GM21390 (cell line): ENCODE data around the gene SLC35G2.
"Not testable (repeated sequence)": the region's sequence is repeated elsewhere in the genome, so short reads cannot be mapped to it uniquely, and the experiment has no call there.

Experiments used
- ATAC-seq: cut with Tn5 transposase; IDR thresholded peaks from one replicate; pipeline ENCODE4 v1.9.1; 2021; ENCODE audit not compliant: unreplicated experiment

The SLC35G2 gene

DNA sequence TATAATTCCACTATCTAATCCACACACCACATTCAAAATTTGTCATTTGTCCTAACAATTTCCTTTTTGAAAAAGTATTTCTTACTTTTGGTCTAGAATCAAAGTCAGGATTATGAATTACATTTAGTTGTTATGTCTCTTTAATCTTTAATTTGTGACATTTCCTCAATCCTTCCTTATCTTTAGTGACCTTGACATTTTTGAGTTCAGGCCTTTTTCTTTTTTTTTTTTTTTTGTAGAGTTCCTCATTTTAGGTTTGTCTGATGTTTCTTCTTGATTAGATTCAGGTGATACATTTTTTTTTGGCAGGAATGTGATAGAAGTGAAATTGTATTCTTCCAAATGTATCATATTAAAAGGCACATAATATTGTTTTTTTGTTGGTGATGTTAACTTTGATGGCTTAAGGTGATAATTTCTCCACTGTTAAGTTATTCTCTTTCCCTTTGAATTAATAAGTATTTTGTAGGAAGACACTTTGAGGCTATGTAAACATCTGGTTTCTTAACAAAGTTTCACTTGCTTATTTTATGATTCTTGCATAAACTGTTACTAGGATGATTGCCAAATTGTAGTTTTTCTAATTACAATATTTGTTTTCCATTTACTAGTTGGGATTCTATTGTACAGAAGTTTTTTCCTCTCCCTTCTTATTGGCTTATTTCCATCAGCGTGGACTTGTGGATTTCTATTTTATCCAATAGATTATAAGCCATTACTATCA lies 16.3 kb downstream of the SLC35G2 start:
- no peak for ATAC-seq

- ATAC-seq, result no peak
Measured at GRCh38 chr3:136835813-136836510, 17.0 kb downstream of the SLC35G2 start.

GRCh38 chr3:136836511-136837156 lies 17.7 kb downstream of the SLC35G2 start:
- ATAC-seq, result no peak

DNA sequence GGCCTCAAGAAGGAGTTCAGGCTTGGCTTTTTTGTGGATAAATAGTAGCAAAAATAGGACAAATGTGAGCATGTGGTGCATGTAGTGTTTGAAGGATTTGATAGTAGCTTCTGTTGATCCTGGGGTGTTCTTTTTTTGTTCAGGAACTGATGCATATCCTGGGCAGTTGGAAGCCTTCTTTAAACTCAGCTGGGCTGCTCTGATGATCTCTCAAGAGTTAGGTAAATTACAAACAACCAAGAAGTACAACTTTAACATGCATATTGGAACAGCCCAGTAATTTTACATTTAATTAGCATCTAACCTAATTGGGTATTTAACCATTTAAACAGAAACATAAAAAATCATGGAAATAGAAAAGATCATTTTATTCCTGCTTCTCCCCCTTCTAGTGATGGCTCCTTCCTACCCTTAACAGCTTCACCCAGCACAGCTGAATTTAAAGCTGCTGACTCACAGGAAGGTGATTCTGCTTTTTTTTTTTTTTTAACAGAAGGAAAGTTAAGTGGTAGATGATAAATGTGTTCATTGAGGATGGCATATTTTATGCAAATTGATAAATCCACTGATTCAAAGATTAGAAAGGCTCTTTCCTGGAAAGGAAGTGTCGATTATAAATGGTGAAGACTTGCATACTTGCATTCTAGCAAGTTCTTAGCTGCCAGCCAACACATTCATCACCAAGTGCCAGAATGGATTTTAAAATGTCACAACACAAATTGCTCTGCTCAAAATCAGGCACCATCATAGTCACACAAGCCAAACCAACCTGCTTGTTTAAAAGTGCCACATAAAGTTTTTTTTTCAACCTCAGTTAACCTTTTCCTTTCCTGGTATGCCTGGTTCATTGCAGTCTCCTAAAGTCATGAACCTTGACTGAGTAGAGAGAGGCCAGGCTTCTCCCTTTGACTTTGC lies 20.0 kb downstream of the SLC35G2 start:
- ATAC-seq, result no peak

DNA sequence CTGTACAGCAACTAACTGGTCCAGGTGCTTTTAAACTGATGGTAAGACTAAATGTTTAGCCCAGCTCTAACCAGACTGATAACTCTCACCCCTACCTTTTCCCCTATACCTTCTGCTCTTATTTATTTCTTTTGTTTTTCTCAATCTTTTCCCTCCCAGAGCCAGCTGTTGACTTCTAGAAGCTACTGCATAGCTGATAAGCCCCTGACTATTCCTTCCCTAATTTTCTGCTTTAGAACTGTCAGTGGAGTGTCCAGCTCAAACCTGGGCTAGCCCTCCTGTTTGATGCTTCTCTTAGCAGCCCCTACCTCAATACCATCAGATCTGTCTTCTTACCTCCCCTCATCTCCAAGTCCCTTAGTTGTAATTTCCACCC lies 20.6 kb downstream of the SLC35G2 start:
- ATAC-seq, result no peak

DNA sequence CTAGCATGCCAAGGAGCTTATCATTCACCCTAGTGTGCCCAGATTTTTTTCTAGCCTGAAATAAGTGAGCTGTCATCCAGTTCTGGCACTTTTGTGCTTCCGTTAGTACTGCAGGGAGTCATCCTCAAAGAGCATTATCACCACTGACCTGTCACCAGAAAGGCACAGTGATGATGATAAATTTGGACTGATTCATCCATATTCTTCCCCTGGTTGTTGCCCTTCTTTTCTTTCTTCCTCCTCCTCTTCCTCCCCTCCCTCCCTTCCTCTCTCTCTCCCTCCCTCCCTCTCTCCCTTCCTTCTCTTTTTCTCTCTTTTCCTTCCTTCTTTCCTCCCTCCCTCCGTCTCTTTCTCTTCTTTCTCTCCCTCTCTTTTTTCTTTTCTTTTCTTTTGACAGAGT lies 21.3 kb downstream of the SLC35G2 start:
- no peak for ATAC-seq

DNA sequence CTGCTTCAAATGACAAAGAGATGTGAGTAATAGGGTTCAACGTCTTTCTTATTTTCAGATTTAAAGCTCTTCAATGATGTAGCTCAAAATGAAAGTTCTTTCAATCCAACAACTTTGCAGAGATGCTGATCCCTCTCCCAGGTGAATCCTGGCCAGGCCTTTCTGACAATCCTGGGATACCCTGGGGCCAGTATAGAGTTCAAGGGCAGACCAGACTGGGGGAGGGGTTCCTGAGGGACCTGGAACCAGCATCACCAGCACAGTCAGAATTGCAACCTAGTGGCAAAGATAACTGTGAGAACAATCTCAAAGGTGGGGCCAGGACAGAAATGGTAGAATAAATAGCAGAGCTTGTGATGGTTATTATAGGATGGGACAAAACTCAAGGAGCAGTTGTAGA lies 23.4 kb downstream of the SLC35G2 start:
- ATAC-seq, result no peak

DNA sequence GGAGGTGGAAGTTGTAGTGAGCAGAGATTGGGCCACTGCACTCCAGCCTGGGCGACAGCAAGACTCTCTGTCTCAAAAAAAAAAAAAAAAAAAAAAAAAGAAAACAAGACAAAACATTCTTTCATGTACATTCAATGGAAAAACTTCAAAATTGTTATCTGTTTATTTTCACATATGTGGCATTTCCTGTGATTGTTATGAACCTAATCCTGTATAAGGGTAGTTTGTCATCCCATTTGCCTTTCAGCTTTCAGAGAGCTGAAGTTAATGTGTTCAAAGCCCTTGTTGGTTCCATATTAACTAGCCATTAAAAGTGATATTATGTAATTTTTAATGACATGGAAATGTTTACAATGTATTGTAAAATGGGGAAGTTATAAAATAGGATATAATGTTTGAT lies 25.8 kb downstream of the SLC35G2 start:
- ATAC-seq, result no peak

- ATAC-seq, result no peak
Measured at GRCh38 chr3:136852180-136852579, 33.3 kb downstream of the SLC35G2 start.

DNA sequence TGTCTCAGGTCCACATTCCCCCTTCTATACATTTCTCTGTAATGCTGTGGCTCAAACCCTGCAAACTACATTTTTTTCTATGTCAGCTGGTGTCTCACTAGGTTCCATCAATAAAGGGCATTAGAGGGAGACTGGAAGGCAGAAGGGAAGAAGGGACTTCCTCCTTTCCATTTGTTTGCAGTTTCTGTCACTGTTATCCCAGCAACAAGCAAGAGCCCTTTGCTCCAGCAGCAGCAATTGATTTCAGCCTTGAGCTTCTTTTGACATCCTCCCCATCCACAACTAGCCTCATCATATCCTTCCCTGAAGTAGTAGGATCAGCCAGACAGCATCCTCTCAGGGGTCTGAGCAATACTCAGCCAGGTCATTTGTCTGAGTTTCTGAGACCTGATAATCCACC lies 37.7 kb downstream of the SLC35G2 start:
- no peak for ATAC-seq

DNA sequence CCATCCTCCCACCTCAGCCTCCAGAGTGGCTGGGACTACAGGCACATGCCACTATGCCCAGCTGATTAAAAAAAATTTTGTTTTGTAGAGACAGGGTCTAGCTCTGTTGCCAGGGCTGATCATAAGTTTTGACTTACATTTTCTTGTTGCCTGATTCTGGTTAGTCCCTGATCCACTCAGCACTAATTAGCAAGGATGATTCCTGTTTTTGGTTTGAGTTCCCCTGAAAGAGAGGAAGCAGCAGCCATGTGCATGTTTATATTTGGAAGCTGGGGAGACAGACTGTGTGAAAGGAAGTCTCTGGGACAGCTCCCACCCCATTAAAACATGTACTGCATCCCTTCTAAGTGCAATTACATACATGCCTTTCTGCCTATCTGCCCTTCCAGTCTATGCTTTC lies 39.5 kb downstream of the SLC35G2 start:
- ATAC-seq, result no peak

DNA sequence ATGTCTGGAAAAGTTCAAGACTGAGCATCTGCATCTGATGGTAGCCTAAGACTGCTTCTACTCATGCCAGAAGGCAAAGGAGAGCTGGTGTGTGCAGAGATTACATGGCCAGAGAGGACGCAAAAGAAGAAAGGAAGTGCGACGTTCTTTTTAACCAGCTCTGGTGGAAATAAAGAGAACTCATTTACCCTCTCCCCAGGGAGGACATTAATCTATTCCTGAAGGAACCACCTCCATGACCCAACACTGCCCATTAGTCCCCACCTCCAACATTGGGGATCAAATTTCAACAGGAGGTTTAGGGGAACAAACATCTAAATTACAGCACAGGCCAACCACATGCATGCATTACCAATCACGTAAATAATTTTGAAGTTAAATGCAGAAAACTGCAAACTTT lies 41.6 kb downstream of the SLC35G2 start:
- ATAC-seq, result no peak

GRCh38 chr3:136861890-136862616 lies 43.1 kb downstream of the SLC35G2 start, which contains the start of gene NCK1:
NCK1 (plus strand) TSS chr3:136862208; CDS start chr3:136928002, 65,794 bp downstream.
- ATAC-seq, result peak; percentile 95

DNA sequence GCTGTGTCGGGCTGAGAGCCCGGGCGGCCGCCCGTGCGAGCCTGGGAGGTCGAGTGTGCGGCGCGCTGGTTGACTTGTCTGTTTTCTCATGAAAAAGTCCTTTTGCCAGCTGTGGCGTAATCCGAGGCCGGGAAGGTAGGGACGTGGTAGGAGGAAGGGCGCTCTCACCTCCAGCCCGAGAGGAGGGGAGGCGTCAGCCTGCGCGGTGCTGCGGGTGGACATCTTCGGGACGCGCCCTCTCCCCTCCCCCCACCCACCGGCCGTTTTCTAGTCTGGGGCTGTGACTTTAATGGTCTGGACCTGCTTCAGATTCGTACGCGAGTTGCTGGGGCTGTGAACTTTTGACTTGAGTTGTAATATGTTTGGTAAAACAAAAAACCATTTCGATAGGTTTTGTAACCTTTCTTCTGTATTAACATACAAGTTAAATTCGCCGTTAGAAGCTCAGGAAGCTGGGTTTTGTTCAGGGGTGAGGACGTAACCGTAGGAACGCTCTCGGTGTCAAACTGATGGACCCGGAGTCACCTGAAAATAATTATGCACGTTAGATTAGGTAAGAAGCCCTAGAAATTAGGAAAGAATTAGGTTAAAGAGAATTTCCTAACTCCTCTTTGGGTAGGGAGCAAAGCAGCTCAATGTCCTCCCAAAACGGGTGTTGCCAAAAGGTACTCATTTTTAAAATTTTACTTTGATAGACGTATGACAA lies 43.8 kb downstream of the SLC35G2 start:
- ATAC-seq, result peak; percentile 13

GRCh38 chr3:136869282-136869681 lies 50.4 kb downstream of the SLC35G2 start:
- ATAC-seq, result no peak

GRCh38 chr3:136872258-136872657 lies 53.3 kb downstream of the SLC35G2 start:
- not testable (repeated sequence) for ATAC-seq

DNA sequence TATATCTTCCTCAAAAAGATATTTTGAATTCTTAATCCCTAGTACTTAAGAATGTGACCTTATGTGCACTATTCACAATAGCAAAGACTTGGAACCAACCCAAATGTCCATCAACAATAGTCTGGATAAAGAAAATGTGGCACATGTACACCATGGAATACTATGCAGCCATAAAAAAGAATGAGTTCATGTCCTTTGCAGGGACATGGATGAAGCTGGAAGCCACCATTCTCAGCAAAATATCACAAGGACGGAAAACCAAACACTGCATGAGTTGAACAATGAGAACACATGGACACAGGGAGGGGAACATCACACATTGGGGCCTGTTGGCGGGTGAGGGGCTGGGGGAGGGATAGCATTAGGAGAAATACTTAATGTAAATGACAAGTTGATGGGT lies 60.6 kb downstream of the SLC35G2 start:
- not testable (repeated sequence) for ATAC-seq

GRCh38 chr3:136882571-136882970 lies 63.6 kb downstream of the SLC35G2 start:
- no peak for ATAC-seq

- ATAC-seq, result no peak
Measured at GRCh38 chr3:136883967-136884720, 65.2 kb downstream of the SLC35G2 start.
